ENCODE results near the gene HS2ST1.
"Not testable (repeated sequence)": the region's sequence is repeated elsewhere in the genome, so short reads cannot be mapped to it uniquely, and the experiment has no call there.

HS2ST1 gene

DNA sequence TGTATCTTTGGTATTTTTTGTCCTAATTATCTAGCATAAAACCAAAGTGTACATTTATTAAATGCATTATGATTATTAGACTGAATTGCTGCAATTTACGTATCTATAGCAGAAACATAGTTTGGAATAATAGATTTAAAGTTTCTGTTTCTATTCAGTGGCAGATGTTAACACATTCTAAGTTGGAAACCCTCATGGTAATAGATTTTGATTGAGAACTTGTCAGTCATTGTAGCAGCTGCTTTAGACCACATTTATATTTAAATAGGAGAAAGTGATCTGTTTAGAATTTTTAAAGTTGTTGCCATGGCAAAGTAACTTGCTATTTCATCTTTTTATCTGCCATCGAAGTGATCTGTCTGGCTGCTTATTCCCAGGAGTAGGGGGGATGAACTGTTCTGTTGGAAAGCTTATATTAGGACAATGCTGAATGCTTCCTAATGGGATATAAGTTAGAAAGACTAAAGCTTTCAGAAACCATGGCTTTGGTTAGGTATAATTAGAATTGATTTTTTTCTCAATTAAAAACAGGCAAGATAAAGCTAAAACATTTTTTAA, 61.6 kb downstream of the HS2ST1 start:
- no peak for DNase-seq

DNA sequence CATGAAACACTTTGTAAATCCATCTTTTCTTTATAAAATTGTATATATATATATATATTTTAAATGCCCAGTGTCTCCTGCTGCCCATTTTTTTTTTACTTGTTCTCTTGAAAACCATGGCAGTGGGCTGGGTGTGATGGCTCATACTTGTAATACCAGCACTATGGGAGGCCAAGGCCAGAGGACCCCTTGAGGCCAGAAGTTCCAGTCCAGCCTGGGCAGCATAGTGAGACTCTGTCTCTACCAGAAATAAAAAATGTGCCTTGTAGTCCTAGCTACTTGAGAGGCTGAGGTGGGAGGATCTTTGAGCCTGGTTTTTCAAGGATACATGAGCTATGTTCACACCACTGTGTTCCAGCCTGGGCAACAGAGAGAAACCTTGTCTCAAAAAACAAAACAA, 62.2 kb downstream of the HS2ST1 start:
- no peak for DNase-seq

DNA sequence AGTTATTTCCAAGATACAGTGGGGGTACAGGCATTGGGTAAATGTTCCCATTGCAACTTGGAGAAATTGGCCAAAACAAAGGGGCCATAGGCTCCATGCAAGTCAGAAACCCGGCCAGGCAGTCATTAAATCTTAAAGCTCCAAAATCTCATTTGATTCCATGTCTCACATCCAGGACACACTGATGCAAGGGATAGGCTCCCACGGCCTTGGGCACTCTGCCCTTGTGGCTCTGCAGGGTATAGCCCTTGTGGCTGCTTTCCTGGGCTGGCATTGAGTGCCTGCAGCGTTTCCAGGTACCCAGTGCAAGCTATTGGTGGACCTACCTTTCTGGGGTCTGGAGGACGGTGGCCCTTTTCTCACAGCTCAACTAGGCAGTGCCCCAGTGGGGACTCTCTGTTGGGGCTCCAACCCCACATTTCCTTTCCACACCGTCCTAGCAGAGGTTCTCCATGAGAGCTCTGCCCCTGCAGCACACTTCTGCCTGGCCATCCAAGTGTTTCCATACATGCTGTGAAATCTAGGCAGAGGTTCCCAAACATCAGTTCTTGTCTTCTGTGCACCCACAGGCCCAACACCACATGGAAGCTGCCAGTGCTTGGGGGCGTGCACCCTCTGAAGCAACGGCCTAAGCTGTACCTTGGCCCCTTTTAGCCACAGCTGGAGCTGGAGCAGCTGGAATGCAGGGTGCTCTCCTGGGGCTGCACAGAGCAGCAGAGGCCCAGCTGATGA, 67.2 kb downstream of the HS2ST1 start:
- no peak for DNase-seq

DNA sequence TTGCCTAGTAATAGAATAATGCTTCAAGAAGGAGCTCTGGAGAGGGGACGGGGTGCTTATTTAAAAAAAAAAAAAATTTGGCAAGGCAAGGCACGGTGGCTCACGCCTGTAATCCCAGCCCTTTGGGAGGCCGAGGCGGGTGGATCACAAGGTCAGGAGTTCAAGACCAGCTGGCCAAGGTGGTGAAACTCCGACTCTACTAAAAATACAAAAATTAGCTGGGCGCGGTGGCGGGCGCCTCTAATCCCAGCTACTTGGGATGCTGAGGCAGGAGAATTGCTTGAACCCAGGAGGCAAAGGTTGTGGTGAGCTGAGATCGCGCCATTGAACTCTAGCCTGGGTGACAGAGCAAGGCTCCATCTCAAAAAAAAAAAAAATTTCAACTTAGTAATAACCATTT, 69.2 kb downstream of the HS2ST1 start:
- DNase-seq = not testable (repeated sequence)

DNA sequence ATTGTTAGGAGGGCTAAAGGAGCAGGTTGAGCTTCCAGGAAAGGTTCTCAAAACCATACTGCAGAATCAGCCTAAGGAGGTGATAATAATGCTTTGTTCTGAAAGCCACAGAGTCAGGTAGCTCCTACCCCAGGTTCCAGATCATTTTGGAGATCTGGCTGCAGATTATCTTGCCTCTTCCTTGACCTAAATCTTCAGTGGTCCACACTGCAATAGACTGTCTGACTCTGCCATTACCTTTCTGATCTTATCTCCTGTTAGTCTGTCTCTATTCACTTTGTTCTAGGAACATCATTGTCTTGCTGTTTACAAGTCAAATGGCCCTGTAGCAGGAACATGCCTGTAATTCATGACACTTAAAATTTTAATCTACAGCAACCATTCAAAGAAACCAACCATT, 73.0 kb downstream of the HS2ST1 start:
- DNase-seq = no peak

DNA sequence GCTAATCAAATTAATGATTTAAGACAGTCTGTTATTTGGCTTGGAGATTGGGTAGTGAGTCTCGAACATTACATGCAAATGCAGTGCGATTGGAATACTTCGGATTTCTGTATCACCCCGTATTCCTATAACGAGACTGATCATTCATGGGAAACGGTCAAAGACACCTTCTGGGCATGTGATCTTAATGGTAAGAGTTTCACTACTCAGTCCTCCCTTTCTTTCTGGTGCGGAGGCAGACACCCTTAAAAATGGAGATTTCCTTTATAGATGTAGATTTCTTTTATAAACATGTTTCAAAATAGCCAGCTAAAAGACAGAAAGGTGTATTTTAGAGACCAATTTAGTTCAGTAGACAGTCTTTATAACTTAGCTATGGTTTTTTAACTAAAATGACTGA, 74.4 kb downstream of the HS2ST1 start:
- no peak for DNase-seq

DNA sequence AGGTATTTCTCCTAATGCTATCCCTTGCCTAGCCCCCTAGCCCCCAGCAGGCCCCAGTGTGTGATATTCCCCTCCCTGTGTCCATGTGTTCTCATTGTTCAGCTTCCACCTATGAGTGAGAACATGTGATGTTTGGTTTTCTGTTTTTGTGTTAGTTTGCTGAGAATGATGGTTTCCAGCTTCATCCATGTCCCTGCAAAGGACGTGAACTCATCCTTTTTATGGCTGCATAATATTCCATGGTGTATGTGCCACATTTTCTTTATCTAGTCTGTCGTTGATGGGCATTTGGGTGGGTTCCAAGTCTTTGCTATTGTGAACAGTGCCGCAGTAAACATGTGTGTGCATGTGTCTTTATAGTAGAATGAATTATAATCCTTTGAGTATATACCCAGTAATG, 75.3 kb downstream of the HS2ST1 start:
- DNase-seq = not testable (repeated sequence)

DNA sequence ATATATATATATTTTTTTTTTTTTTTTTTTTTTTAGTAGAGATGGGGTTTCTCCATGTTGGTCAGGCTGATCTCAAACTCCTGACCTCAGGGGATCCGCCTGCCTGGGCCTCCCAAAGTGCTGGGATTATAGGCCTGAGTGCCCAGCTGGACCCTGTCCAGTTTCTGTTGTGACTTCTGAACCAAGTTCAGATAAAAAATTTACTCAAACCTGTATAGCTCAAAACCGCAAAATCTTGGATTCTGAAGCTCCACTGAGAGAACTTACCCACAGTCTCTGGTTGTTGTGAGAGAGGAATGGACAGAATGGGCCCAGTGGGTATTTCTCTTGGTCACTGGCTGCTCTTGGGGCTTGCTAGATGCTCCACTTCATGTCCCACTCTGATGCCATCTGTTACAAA, 76.4 kb downstream of the HS2ST1 start:
- no peak for DNase-seq

DNA sequence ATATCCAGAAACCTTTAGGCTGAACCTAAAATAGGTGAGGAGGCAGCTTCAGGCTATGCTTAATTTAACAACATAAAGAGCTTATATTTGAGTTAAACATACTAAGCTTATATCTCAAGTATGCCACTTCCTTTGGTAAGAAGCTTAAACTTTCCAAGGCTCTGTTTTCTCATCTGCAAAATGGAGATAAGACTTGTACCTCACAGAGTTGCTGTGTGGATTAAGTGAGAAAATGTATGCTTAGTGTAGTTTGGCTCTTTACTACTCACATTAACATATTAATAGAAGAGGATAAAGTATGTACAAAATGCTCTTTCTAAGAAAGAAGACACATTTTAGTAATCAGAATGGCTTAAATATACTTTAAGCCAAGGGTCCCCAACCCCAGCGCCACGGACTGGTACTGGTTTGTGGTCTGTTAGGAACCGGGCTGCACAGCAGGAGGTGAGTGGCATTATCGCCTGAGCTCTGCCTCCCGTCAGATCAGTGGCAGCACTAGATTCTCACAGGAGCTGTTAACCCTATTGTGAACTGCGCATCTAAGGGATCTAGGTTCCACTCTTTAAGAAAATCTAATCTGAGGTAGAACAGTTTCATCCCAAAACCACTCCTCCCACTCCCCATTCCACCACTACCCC, 77.2 kb downstream of the HS2ST1 start:
- no peak for DNase-seq

DNA sequence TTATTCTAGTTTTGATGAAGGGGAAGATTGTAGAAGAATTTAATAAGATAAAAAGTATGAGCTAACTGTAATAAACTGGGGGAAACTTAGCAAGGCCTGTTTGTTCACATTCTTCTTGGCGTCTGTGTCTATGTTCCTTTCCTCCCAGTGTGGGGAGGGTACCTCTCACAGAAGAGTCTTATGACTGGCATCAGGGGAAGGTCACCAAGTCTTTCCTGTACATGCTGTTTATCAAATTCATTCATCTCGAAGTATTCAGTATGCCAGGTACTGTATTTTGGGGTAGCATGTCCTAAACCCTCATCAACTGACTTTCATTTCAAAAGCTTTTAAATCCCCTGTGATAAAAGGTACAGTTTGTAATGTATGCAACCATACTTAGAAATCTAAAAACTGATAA, 78.4 kb downstream of the HS2ST1 start:
- no peak for DNase-seq

DNA sequence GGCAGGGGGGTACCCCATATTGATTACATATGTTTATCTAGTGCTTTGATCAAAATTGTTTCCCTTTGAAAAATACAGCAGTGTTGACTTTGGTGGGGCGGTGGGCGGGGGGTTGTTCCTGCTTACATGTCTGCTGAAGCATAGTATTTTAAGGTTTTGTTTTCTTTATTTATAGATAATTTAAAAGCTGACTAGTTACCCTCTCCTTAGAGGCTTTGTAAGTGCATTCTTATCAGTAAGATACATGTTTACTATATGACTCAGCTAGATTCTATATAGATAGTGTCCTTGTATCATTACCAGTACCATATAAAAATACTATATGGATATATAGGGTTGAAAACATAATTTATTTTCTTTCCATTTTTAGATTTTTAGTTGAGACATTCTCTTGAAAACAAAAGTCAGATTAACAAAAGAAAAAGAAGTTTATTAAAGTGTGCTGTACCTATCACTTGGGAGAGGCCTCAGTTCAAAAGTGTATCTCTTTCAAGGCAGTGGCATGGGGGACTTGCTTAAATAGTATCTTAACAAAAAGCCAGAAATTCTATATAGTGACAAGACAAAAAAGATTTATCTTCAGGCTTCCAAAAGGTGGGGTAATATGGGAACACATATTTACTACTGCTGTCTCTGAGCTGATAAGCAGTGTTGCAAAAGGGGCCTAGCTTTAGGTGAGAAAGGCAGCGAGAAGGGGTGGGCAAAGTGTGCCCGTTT, 79.0 kb downstream of the HS2ST1 start:
- DNase-seq = no peak

DNA sequence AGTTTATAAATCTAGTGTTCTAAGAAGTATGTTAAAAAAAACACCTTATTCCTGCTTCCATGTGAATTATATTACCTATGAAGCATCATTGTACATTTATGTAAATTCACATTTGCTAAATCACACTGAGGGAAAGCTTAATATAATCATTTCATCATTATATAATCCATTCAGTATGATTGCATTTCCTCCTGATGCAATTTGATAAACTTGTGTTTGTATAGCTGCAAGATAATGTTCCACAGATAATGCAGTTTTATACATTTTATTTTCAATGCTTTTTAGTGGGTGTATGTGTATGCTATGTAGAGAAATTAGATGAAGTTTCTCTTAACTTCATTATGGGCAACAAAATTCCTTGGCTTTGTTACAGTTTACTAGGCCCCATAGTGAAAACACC, 79.6 kb downstream of the HS2ST1 start:
- no peak for DNase-seq

DNA sequence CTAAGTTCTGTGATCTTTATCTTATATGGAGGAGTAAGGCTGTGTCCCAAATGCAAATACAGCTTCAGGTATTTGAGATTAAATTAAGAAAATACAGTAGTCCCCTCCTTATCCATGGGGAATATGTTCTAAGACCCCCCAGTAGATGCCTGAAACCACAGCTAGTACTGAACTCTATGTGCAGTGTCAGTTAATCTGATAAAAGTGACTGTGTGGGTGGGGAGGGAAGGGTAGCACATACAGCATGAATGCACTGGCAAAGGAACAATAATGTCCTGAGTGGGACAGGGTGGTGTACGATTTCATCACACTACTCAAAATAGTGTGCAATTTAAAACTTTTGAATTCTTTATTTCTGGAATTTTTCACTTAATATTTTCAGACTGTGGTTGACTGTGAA, 83.1 kb downstream of the HS2ST1 start:
- DNase-seq = no peak

DNA sequence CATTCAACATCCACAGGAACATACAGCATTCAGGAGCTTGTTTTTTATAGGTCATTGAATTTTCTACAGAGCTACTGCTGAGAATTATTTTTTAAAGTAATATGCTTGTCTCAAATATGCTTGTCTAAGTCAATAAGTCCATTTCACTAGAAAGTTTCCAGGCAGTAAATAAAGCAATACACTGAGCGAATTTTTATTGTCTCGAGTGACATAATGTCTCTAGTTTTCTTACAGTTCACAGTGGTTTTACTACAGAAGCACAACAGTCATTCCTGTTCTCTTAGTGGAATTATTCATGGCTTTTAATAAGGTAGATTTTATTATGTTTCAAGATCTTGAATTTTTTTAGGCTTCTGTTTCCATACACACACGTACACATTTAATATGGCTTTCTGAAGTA, 83.8 kb downstream of the HS2ST1 start:
- no peak for DNase-seq

DNA sequence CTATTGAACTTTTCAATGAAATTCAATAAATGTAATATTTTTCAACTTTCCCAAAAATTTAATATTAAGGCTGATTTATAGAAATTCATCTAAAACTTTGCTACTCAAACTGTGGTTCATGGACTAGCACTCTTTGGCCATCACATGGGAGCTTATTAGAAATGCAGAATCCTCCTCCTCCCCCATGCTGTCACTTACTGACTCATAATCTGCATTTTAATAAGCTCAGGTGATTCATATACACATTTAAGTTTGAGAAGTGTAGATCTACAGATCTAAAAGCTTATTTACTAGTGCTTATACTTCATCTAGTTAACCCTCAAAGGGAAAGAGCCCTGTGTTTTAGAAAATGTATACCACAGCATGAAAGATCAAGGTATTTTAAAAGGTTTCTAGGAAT, 84.3 kb downstream of the HS2ST1 start:
- DNase-seq = no peak

DNA sequence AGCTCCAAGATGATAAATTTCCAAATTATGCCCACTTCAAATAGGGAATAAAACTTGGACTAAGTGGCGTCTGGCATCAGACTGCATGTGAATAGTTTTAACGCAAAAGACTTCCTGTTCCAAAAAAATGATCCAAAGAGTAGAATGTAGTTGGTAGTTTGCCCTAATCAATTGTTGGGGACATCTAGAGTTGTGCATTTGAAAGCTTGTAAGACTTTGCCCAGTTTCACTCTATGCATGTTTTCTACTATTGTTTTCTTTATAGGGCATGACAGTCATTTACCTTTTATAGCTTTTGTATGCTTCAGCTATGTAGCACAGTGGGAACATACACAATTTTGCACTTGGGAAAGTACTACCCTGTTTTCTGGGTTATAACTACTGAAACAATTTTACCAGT, 86.0 kb downstream of the HS2ST1 start:
- no peak for DNase-seq

DNA sequence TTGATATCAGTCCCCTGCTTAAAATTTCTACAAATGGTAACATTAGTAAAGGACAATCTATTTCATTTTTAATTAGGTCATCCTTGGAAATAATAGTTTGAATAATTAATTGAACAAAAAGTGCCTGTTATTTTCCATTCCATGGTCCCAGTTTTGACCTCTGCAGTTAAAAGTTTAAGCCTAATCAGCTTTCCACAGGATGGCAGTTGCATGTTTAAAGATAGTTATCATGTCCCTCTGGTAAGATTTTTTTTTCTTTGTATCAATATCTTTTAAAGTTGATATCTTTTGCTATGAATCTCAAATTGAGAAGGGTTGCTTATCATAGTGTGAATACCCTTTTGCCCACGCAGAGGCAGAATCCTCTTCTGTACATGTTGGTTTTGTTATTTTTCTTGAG, 90.4 kb downstream of the HS2ST1 start:
- DNase-seq = no peak

DNA sequence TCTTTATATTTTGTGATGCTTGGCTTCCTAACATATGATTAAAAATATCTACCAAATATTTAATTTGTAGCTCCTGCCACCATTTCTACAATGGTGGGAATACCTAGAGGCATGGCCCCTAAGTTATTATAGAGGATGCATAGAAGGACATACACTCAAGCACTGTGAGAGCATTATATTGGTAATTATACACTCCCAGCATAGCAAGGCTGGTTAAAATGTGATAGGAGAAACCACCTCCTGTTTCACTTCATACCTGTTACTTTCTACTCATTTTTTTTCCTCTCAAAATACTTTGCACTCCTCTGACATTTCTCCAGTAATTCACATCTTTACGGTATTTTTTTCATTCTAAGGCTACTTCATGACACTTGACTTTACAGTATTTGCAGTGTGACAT, 92.9 kb downstream of the HS2ST1 start:
- DNase-seq = no peak

DNA sequence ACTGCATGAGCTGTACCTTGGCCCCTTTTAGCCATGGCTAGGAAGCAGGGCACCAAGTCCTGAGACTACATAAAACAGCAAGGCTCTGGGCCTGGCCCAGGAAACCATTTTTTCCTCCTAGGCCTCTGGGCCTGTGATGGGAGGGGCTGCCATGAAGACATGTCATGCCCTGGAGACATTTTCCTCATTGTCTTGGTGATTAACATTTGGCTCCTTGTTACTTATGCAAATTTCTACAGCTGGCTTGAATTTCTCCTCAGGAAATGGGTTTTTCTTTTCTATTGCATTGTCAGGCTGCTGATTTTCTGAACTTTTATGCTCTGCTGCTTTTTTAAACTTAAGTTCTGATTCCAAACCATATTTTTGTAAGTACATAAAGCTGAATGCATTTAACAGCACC, 99.0 kb downstream of the HS2ST1 start:
- not testable (repeated sequence) for DNase-seq

DNA sequence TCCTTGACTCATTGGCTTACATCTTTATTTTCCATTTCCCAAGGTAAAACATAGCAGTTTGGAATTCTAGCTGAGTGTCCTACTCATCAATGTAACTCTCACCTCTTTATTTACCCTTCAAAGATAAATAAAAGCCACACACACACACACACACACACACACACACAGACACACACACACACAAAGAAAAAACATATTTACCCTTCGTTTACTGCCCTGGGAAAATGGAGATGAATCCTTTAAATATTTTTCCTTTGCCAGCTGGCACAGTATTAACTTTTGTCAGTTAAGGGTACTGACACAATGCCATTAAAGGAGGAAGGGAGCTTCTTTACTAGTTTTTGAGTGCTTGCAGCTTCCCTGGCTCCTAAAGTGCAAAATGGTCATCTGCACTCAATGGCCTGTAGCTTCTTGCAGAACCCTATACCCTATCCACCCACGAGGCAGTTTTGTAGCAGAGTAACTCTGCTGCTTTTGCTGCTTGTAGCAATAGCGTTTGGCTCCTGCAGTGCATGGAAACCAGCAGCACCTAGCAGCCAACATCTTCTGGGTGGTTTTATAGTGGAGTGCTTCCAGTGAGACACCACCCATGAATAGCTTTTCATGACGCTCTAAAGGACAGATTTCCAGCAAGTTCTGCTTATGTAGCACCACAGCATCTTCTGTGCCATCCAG, 103.7 kb downstream of the HS2ST1 start:
- no peak for DNase-seq

DNA sequence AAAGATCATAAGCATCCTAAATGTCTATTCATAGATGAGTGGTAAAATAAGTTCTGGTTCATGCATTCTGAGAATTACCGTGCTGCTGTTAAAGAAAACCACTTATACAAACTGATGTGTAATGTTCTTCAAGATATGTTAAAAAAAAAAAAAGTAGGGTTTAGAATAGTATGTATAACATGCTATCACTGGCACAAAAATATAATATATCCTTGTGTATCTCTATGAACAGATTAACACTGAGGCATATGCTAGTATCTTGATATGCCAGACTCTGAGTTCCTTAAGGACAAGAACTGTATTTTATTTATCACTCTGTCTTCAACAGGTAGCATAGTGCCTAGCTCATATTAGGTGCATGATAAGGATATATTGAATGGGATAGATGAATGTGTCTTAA, 108.9 kb downstream of the HS2ST1 start:
- DNase-seq = no peak

DNA sequence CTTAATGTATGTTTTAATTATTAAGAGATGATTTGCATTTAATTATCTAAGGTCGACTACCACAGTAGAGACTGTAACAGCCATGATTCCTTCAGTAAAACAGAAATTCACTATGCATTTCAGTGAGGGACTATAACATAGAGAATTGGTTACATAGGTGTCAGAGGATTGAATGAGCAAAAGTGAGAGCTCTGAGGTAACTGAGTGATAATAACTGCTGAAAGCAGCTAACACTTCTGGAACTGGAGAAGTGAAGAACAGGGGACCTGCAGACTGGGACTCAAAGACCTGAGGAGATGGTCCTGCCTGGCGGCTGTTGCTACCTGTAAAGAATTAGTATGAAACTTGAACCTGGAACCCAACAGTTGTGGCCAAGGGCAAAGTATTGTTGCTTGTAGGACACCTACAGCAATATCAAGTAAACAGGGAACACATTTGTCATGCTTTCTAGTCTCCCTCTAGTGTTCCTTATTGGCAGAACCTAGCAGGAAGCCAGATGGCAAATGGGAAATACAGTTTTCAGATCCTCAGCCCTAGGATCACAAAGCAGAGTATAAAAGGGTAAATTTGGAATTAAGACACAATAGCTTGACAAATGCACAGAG, 110.6 kb downstream of the HS2ST1 start:
- peak; percentile 59 for DNase-seq

DNA sequence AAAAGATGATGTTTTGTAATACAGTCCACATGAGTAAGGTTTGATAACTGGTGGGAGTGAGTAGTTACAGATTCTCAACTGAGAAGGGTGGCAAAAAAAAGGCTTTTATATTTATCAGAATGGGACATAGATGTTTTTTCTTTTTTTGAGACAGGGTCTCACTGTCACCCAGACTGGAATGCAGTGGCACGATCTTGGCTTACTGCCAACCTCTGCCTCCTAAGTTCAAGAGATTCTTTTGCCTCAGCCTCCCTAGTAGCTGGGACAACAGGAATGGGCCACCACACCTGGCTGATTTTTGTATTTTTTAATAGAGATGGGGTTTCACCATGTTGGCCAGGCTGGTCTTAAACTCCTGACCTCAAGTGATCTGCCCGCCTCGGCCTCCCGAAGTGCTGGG, 113.1 kb downstream of the HS2ST1 start:
- not testable (repeated sequence) for DNase-seq
